HepG2 (cell line): ENCODE measurements around the gene SPATS2. TPM values are rescaled to one million over a fixed set of nuclear protein-coding genes. Genes with fewer than 3 reads are reported as not detected.

ENCODE experiments used
- ATAC-seq: fragments of 200-7000 bp; cut with Tn5 transposase; 3 replicates; pipeline ENCODE4 v1.9.1; 2020; ENCODE audit warnings: mild to moderate bottlenecking, moderate library complexity
- BruUV-seq: library from RNA; stranded (reverse); fragments of 400-500 nt; replicated peaks from 2 replicates; lab custom pipeline; 2021; lab: Mats Ljungman, UMichigan
- CTCF ChIA-PET: fragments of 300-600 bp; formaldehyde crosslinking; extraction: SDS; loops from one replicate; lab custom pipeline; 2021; ENCODE audit warnings: low total read pairs, inconsistent platforms, low intra/inter-chr PET ratio; lab: Yijun Ruan, JAX
- POLR2A ChIA-PET: fragments of 350-600 bp; sonication (Branson Sonifier 250); formaldehyde crosslinking; loops from one replicate; lab custom pipeline; 2020; ENCODE audit warnings: antibody characterized with exemption, inconsistent platforms; lab: Yijun Ruan, JAX
- DNase-seq: peaks from one replicate; pipeline ENCODE4 v3.0.0-alpha.2; 2015; ENCODE audit warnings: low spot score
- FAIRE-seq: peaks from 3 replicates; lab custom pipeline; 2011; peaks lifted over from hg19 to GRCh38; lab: Jason Lieb, UNC
- H2AFZ ChIP-seq: one replicate; pipeline ENCODE4 v1.6.1; 2011; ENCODE audit warnings: low read length, inconsistent platforms
- H3K27ac ChIP-seq: fragments of 300-600 bp; 3 replicates; pipeline ENCODE4 v1.8.0; 2011; ENCODE audit warnings: mixed run types, mild to moderate bottlenecking, mixed read lengths, low read length, inconsistent platforms; ENCODE audit not compliant: insufficient read depth; ENCODE audit errors: extremely low read length
- H3K27me3 ChIP-seq, 2 experiments: fragments of 200-600 bp in 1 of 2; 2 replicates in 1 of 2; 3 replicates in 1 of 2; pipeline versions ENCODE4 v1.6.0 to v1.8.0; 2011; ENCODE audit warnings: low read length in 2 of 2, mild to moderate bottlenecking in 2 of 2, moderate library complexity in 2 of 2, inconsistent platforms in 1 of 2; ENCODE audit not compliant: insufficient read depth in 2 of 2, control insufficient read depth in 1 of 2
- H3K36me3 ChIP-seq, 2 experiments: fragments of 200-600 bp in 1 of 2; replicated peaks in 1 of 2; 2 replicates in 1 of 2; 3 replicates in 1 of 2; pipeline versions ENCODE4 v1.5.1 to v1.8.0; 2011; ENCODE audit warnings: low read length in 2 of 2, inconsistent platforms in 1 of 2; ENCODE audit not compliant: insufficient read depth in 2 of 2, control insufficient read depth in 1 of 2
- H3K4me1 ChIP-seq: 2 replicates; pipeline ENCODE4 v1.5.1; 2012; ENCODE audit warnings: low read length, inconsistent platforms; ENCODE audit not compliant: insufficient read depth
- H3K4me2 ChIP-seq: 2 replicates; pipeline ENCODE4 v1.6.0; 2011; ENCODE audit warnings: low read depth, low read length, inconsistent platforms
- H3K4me3 ChIP-seq, 3 experiments: fragments of 200-600 bp in 1 of 3; sonication (generic), shearing (Covaris generic) in 1 of 3; replicated peaks in 1 of 3; 2 replicates each; pipeline ENCODE4 v1.5.1; 2011 to 2016; ENCODE audit warnings: low read length in 3 of 3, inconsistent platforms in 2 of 3, low read depth in 2 of 3, mild to moderate bottlenecking in 2 of 3, control low read depth in 1 of 3, mixed read lengths in 1 of 3; ENCODE audit not compliant: insufficient read depth in 1 of 3
- H3K79me2 ChIP-seq: one replicate; pipeline ENCODE4 v1.6.1; 2011; ENCODE audit warnings: low read length, inconsistent platforms; ENCODE audit not compliant: insufficient read depth
- H3K9ac ChIP-seq: 2 replicates; pipeline ENCODE4 v1.6.0; 2011; ENCODE audit warnings: mild to moderate bottlenecking, low read depth, low read length, inconsistent platforms; ENCODE audit not compliant: insufficient read depth
- H3K9me3 ChIP-seq: 2 replicates; pipeline ENCODE4 v1.5.1; 2012; ENCODE audit warnings: mild to moderate bottlenecking, low read length
- H4K20me1 ChIP-seq: 2 replicates; pipeline ENCODE4 v1.6.0; 2011; ENCODE audit warnings: inconsistent platforms, mild to moderate bottlenecking, low read length, moderate library complexity; ENCODE audit not compliant: insufficient read depth
- WGBS: methylation state at CpG from one replicate; pipeline ENCODE4 v1.1.6; 2017; ENCODE audit warnings: low lambda C conversion rate; 5-methylcytosine and 5-hydroxymethylcytosine counted together
- in situ Hi-C: cut with HindIII; loops from 2 replicates; pipeline ENCODE4 v1.10.0; 2017; ENCODE audit warnings: low pct_unique_long_range_greater_than_20kb; ENCODE audit not compliant: extremely low pct_ligation_motif_present
- intact Hi-C: fragments of 100-400 bp; cut with micrococcal nuclease; formaldehyde crosslinking; loops from one replicate; pipeline ENCODE4 v1.10.0; 2022; ENCODE audit not compliant: unreplicated experiment
- polyA plus RNA-seq, 8 experiments: library from polyadenylated mRNA; depleted of rRNA in 3 of 8; stranded (reverse) in 7 of 8; unstranded in 1 of 8; fragments of >200 nt; fragmentation: Illumina TruSeq in 4 of 8; extraction: Trizol in 4 of 8; gene quantifications; 2 replicates each; pipeline versions ENCODE4 v1.2.1 to v1.2.3, GENCODE V29; 2011 to 2016; ENCODE audit warnings: low read depth in 4 of 8, missing spikeins in 1 of 8, mixed read lengths in 1 of 8; ENCODE audit not compliant: insufficient read depth in 1 of 8
- total RNA-seq, 5 experiments: library from RNA; depleted of rRNA; stranded (reverse); fragments of >200 nt; fragmentation: Illumina TruSeq; extraction: Trizol; gene quantifications; 2 replicates each; pipeline ENCODE4 v1.2.3, GENCODE V29; 2016; ENCODE audit warnings: low read depth in 1 of 5
- TF ChIP-seq, protein P1 (sequence below): IDR thresholded peaks from 2 replicates; pipeline ENCODE4 v1.6.1; 2012; ENCODE audit warnings: low read length, improper control_type of control experiment

The SPATS2 gene
- total and polyA plus RNA-seq, 2 of the 13 experiments (the other 11 are each of a cell fraction or from before 2014, with no cell fraction given) = 19.3 to 28.1 TPM

DNA sequence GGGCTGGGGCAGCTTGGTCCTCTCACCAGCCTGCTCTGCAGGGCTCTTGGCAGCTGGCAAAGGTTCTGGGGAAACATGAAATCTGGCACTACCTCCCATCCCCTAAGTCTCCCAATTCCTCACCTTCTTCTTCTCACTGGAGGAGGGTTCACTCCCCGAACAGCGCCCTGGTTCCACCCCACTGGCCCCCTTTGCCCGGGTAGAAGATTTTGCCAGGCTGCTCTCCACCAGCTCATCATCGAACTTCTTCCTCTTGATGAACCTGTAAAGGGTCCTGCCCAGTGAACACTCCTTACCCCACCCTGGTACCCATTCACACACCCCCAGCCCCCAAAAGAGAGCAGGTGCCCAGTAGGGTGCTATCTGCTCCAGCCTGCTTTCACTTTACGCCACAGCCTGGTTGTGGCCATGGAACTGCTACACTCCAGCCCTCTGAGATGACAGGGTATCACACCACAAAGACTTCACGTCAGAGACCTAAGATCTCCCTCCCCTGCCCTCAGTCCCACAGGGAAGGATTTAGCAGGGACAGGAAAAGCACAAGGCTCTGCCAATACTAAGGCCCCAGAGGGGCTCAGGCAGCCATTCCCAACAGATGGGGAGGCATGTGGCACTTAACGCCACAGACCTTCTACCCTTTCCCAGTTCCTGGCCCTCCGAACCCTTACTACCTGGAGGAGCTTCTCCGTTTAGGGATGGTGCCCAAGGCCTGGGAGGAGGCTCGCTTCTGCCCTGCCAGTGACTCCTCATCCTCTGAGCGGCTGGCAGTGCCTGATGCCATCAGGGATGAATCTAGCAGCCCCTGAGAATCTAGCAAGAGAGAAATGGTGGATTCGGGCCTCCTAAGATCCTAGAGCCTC lies 198.4 kb downstream of the SPATS2 start:
- CTCF ChIA-PET = no interaction called here

More for the DNA sequence above, 198.4 kb downstream of the SPATS2 start:
- peaks cover 23% of the 10 kb centered on the region for H3K79me2 ChIP-seq
- DNase-seq = no peak
- POLR2A ChIA-PET = interaction anchor here (0.9 to 2.6 kb wide), 2 partner anchors 15 to 176 kb away, joined by 3 to 11 read pairs; partner anchors contain the start of gene TMBIM6
- TF ChIP-seq, protein P1, sequence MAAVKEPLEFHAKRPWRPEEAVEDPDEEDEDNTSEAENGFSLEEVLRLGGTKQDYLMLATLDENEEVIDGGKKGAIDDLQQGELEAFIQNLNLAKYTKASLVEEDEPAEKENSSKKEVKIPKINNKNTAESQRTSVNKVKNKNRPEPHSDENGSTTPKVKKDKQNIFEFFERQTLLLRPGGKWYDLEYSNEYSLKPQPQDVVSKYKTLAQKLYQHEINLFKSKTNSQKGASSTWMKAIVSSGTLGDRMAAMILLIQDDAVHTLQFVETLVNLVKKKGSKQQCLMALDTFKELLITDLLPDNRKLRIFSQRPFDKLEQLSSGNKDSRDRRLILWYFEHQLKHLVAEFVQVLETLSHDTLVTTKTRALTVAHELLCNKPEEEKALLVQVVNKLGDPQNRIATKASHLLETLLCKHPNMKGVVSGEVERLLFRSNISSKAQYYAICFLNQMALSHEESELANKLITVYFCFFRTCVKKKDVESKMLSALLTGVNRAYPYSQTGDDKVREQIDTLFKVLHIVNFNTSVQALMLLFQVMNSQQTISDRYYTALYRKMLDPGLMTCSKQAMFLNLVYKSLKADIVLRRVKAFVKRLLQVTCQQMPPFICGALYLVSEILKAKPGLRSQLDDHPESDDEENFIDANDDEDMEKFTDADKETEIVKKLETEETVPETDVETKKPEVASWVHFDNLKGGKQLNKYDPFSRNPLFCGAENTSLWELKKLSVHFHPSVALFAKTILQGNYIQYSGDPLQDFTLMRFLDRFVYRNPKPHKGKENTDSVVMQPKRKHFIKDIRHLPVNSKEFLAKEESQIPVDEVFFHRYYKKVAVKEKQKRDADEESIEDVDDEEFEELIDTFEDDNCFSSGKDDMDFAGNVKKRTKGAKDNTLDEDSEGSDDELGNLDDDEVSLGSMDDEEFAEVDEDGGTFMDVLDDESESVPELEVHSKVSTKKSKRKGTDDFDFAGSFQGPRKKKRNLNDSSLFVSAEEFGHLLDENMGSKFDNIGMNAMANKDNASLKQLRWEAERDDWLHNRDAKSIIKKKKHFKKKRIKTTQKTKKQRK = no peak
- WGBS = 98% methylated on average over 12 of the region's 12 CpGs
- H3K27me3 ChIP-seq = no peaks in the 10 kb centered on the region; a peak in 1 of 5 replicates
- peaks cover 16 to 54% of the 10 kb centered on the region in 2 experiments for H3K36me3 ChIP-seq
- H4K20me1 ChIP-seq = no peaks in the 10 kb centered on the region
- H3K9ac ChIP-seq = no peak overlapping the region
- peaks cover 26% of the 10 kb centered on the region for H3K4me1 ChIP-seq
- no TSS peak for BruUV-seq
- H3K27ac ChIP-seq = no peak overlapping the region
- no peaks in the 10 kb centered on the region for H3K9me3 ChIP-seq
- no peak overlapping the region for H3K4me3 ChIP-seq
- no peak overlapping the region for H3K4me2 ChIP-seq
- H2AFZ ChIP-seq = no peak overlapping the region
- intact Hi-C loops (loop anchor here (5.0 kb wide), 2 partner anchors 57 to 568 kb away; partner anchors contain the start of genes DDN and PRPF40B), in situ Hi-C loops (no loop called here)
- no peak for ATAC-seq
- no peak for FAIRE-seq
